Stimulated activated CD8-positive, alpha-beta memory T cell treated with anti-CD3 and anti-CD28 coated beads, Interleukin-7, amount 100 ng/mL, for 24 hours (primary cell): ENCODE results near the gene PARD3.

Experiments
- DNase-seq: peaks from one replicate; pipeline ENCODE4 v3.0.0-alpha.2; 2020; ENCODE audit warnings: low read depth

The PARD3 gene

GRCh38 chr10:34063592-34063991, 751.5 kb downstream of the PARD3 start:
- no peak for DNase-seq

- no peak for DNase-seq
Observed at GRCh38 chr10:34061841-34062240, 753.3 kb downstream of the PARD3 start.
